Testis (tissue), 2 donors: Measurements from ENCODE around the gene SMIM1.

Experiments
- CTCF ChIP-seq, 3 experiments: fragments of 450-650 bp in 2 of 3; fragments of 200-600 bp in 1 of 3; sonication (generic) in 1 of 3; IDR thresholded peaks; one replicate each; pipeline ENCODE4 v1.5.1; 2016 to 2019; ENCODE audit warnings: antibody characterized with exemption in 3 of 3, mild to moderate bottlenecking in 2 of 3, moderate library complexity in 1 of 3
- POLR2A ChIP-seq: fragments of 450-650 bp; IDR thresholded peaks from one replicate; pipeline ENCODE4 v1.6.1; 2017; ENCODE audit warnings: antibody characterized with exemption, mild to moderate bottlenecking, moderate library complexity

GRCh38 chr1:3759164-3759563 is 13.4 kb upstream of the SMIM1 start:
- TF ChIP-seq CTCF (IDR thresholded peaks at IDR 0.05) (no peak), POLR2A (no peak)
